GM18861 (cell line): ENCODE data around the gene ZNF771.
A peak's percentile ranks its signal among the peaks of the same experiment; 100 is the strongest.
"Not testable (repeated sequence)": the region's sequence is repeated elsewhere in the genome, so short reads cannot be mapped to it uniquely, and the experiment has no call there.

ENCODE experiments used
- ATAC-seq: cut with Tn5 transposase; IDR thresholded peaks from one replicate; pipeline ENCODE4 v1.9.1; 2021; ENCODE audit not compliant: unreplicated experiment

The ZNF771 gene

GRCh38 chr16:30375864-30376263, 31.5 kb upstream of the ZNF771 start:
- no peak for ATAC-seq

GRCh38 chr16:30376461-30376902, 30.9 kb upstream of the ZNF771 start:
- ATAC-seq: no peak

GRCh38 chr16:30377050-30377811, 30.2 kb upstream of the ZNF771 start:
- ATAC-seq: no peak

GRCh38 chr16:30377812-30378235, 29.6 kb upstream of the ZNF771 start:
- peak; percentile 29 for ATAC-seq

GRCh38 chr16:30378236-30379157, 28.9 kb upstream of the ZNF771 start:
- ATAC-seq: peak; percentile 70

GRCh38 chr16:30379158-30379783, 28.1 kb upstream of the ZNF771 start:
- no peak for ATAC-seq

GRCh38 chr16:30380072-30380802, 27.2 kb upstream of the ZNF771 start:
- ATAC-seq: no peak

GRCh38 chr16:30380803-30381208, 26.6 kb upstream of the ZNF771 start:
- no peak for ATAC-seq

GRCh38 chr16:30381291-30382041, 25.9 kb upstream of the ZNF771 start:
- ATAC-seq: no peak

GRCh38 chr16:30382111-30382881, 25.1 kb upstream of the ZNF771 start, which contains the start of gene SEPTIN1:
TSS of gene SEPTIN1 (minus strand) at chr16:30382561. CDS start at chr16:30382542, 19 bp downstream.
- no peak for ATAC-seq

GRCh38 chr16:30383521-30383920, 23.9 kb upstream of the ZNF771 start:
- ATAC-seq: no peak

- ATAC-seq: no peak
These were observed 12.7 kb upstream of the ZNF771 start for GRCh38 chr16:30394592-30395154.

- peak; percentile 49 for ATAC-seq
These were observed 12.0 kb upstream of the ZNF771 start, which contains the start of gene ZNF48 for GRCh38 chr16:30395155-30395991. TSS of gene ZNF48 (plus strand) at chr16:30395420. CDS start at chr16:30395795, 375 bp downstream.

- ATAC-seq: no peak
These were observed 11.3 kb upstream of the ZNF771 start for GRCh38 chr16:30395992-30396585.

GRCh38 chr16:30396627-30397026, 10.8 kb upstream of the ZNF771 start:
- not testable (repeated sequence) for ATAC-seq

GRCh38 chr16:30397056-30397455, 10.3 kb upstream of the ZNF771 start:
- ATAC-seq: no peak
